Bronchial epithelial cell (primary cell): ENCODE results near the gene BBLN. TPM values are rescaled to one million over a fixed set of nuclear protein-coding genes. Genes with fewer than 3 reads are reported as not detected.
"Not testable (repeated sequence)": the region's sequence is repeated elsewhere in the genome, so short reads cannot be mapped to it uniquely, and the experiment has no call there.

ENCODE experiments used
- DNase-seq: peaks from one replicate; pipeline ENCODE4 v3.0.0-alpha.2; 2010; ENCODE audit warnings: low read depth
- FAIRE-seq: peaks from 2 replicates; lab custom pipeline; 2011; peaks lifted over from hg19 to GRCh38; lab: Jason Lieb, UNC
- H3K27me3 ChIP-seq: 2 replicates; pipeline ENCODE4 v1.5.1; 2011; ENCODE audit warnings: low read length; ENCODE audit not compliant: control insufficient read depth, insufficient read depth
- H3K36me3 ChIP-seq: 2 replicates; pipeline ENCODE4 v1.5.1; 2011; ENCODE audit warnings: low read length; ENCODE audit not compliant: control insufficient read depth, insufficient read depth
- H3K4me3 ChIP-seq: 2 replicates; pipeline ENCODE4 v1.5.1; 2011; ENCODE audit warnings: mild to moderate bottlenecking, low read depth, low read length, control low read depth
- CTCF ChIP-seq: IDR thresholded peaks from 2 replicates; pipeline ENCODE4 v1.5.1; 2011; ENCODE audit warnings: mild to moderate bottlenecking, moderate library complexity, low read length, control low read depth, inconsistent platforms; ENCODE audit not compliant: insufficient read depth, severe bottlenecking
- total RNA-seq: library from RNA; depleted of rRNA; stranded (reverse); fragments of >200 nt; gene quantifications from 2 replicates; pipeline ENCODE4 v1.2.1, GENCODE V29; 2014

BBLN gene
- 28.2 and 29.4 TPM in 2 replicates for total RNA-seq

- H3K27me3 ChIP-seq = no peaks in the 10 kb centered on the region
- FAIRE-seq (no peak), DNase-seq (peak; percentile 67)
- peak within 1 kb of the TSS; percentile 93 for H3K4me3 ChIP-seq
- no peak for TF ChIP-seq CTCF
- H3K36me3 ChIP-seq = peaks cover 6% of the 10 kb centered on the region
These were observed at the start of gene BBLN for GRCh38 chr9:128159784-128160602. Gene BBLN (plus strand): TSS chr9:128160265. CDS start chr9:128160408, 143 bp downstream.

GRCh38 chr9:128111726-128112125, 48.3 kb upstream of the BBLN start:
- not testable (repeated sequence) for DNase-seq, H3K4me3 ChIP-seq, FAIRE-seq, H3K27me3 ChIP-seq
- peaks cover 11% of the 10 kb centered on the region for H3K36me3 ChIP-seq

GRCh38 chr9:128113526-128114325, 46.3 kb upstream of the BBLN start:
- Histone ChIP-seq H3K27me3 (no peaks in the 10 kb centered on the region), H3K36me3 (no peaks in the 10 kb centered on the region)

GRCh38 chr9:128114326-128115186, 45.5 kb upstream of the BBLN start:
- FAIRE-seq (no peak), DNase-seq (no peak)
- Histone ChIP-seq H3K27me3 (no peaks in the 10 kb centered on the region), H3K4me3 (no peak overlapping the region), H3K36me3 (no peaks in the 10 kb centered on the region)
- no peak for TF ChIP-seq CTCF

More at GRCh38 chr9:128113526-128114325, 46.3 kb upstream of the BBLN start:
- no peak overlapping the region for H3K4me3 ChIP-seq
- FAIRE-seq = no peak
- DNase-seq = no peak
- no peak for TF ChIP-seq CTCF

GRCh38 chr9:128115187-128116103, 44.6 kb upstream of the BBLN start:
- DNase-seq (no peak), FAIRE-seq (no peak)

More at GRCh38 chr9:128115187-128116103, 44.6 kb upstream of the BBLN start:
- no peaks in the 10 kb centered on the region for H3K27me3 ChIP-seq
- no peak overlapping the region for H3K4me3 ChIP-seq
- no peak for TF ChIP-seq CTCF
- H3K36me3 ChIP-seq = peaks cover 2% of the 10 kb centered on the region
